ENCODE results near the gene ARFIP2. TPM values are rescaled to one million over a fixed set of nuclear protein-coding genes. Genes with fewer than 3 reads are reported as not detected.

The ARFIP2 gene
- total RNA-seq, 1 experiment from 2014 or later: 65.2 TPM

DNA sequence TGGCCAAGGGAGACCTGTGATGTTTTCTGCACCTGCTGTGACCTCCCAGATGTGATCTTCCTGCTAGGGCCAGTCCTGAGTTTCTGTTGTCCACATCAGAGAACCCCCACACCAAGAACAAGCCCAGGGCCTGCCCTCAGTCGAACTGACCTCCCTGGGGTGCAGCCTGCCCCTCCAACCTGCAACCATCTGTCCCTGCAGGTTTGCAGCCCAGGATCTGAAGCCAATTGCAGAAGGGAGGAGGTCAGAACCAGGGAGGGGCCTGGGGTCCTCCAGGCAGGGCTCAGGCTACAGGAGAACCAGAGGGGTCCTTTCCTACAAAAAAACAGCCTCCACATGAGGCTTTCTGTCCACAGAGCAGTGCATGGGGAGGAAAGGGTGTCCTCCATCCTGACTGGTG is 8.2 kb downstream of the ARFIP2 start:
- Histone ChIP-seq H3K9me2 (replicated peaks; ENCODE audit: low read length) (no peaks in the 10 kb centered on the region), H3K4me3 (ENCODE audit: low read length) (peak overlapping the region; percentile 55), H3K79me2 (ENCODE audit: low read length) (no peaks in the 10 kb centered on the region), H3K36me3 (ENCODE audit: low read depth, low read length) (peaks cover 5% of the 10 kb centered on the region; the same call in 1 of the 2 replicates), H3K27me3 (ENCODE audit: low read length) (no peaks in the 10 kb centered on the region), H3K4me1 (ENCODE audit: insufficient read depth, low read length) (peaks cover 28% of the 10 kb centered on the region), H2AFZ (ENCODE audit: low read length) (no peak overlapping the region), H3K4me2 (ENCODE audit: low read length) (peak overlapping the region; percentile 70), H3K9ac (ENCODE audit: low read length) (no peak overlapping the region; the same call in 1 of the 2 replicates), H3K9me3 (ENCODE audit: low read length) (no peaks in the 10 kb centered on the region), H3F3A (ENCODE audit: low read length, unreplicated experiment) (no peaks in the 10 kb centered on the region), H3K27ac (ENCODE audit: low read length) (no peak overlapping the region), H4K20me1 (ENCODE audit: low read length) (no peaks in the 10 kb centered on the region)
- intact Hi-C loops (cut with micrococcal nuclease): no loop called here
- TF ChIP-seq EZH2 (IDR thresholded peaks at IDR 0.05; ENCODE audit: low read length, unreplicated experiment): no peak
- DNase-seq (no peak), ATAC-seq (no peak)
- ChIA-PET POLR2A (ENCODE audit: unreplicated experiment) (interaction anchor here (0.7 kb wide), 1 partner anchor 94 kb away, joined by 3 read pairs; no protein-coding TSS in a partner anchor), CTCF (interaction anchor here (1.3 to 1.6 kb wide), 2 partner anchors 53 to 94 kb away, joined by 3 to 4 read pairs; no protein-coding TSS in a partner anchor)
- no TSS peak for BruUV-seq (replicated peaks)

DNA sequence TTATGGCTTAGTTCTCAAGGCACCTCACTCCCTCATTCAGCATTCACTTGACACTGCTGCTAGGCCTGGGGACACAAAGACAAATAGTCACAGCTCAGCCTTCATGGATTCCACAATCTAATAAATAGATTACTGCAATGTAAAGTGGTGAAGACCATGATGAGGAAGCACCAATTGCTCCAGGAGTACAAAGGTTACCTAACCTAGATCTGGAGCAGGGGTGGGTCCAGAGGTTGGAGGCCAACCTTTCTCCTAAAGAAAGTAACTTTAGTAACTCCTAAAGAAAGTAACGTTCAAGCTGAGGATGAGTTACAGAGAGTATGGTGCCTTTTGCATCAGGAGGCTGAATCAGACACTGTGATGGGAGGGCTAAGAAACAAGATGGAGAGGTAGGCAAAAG is 11.5 kb downstream of the ARFIP2 start:
- H2AFZ ChIP-seq (ENCODE audit: low read length): no peak overlapping the region
- ATAC-seq (no peak), DNase-seq (no peak)
- no peak overlapping the region for H3K4me2 ChIP-seq (ENCODE audit: low read length)
- intact Hi-C loops (cut with micrococcal nuclease): no loop called here
- H3F3A ChIP-seq (ENCODE audit: low read length, unreplicated experiment): no peaks in the 10 kb centered on the region
- no peaks in the 10 kb centered on the region for H3K9me3 ChIP-seq (ENCODE audit: low read length)
- no peaks in the 10 kb centered on the region for H4K20me1 ChIP-seq (ENCODE audit: low read length)
- TF ChIP-seq EZH2phosphoT487 (IDR thresholded peaks at IDR 0.05; ENCODE audit: borderline replicate concordance, low read length) (no peak), EZH2 (IDR thresholded peaks at IDR 0.05; ENCODE audit: low read length, unreplicated experiment) (no peak)
- TF ChIP-seq, protein P1, sequence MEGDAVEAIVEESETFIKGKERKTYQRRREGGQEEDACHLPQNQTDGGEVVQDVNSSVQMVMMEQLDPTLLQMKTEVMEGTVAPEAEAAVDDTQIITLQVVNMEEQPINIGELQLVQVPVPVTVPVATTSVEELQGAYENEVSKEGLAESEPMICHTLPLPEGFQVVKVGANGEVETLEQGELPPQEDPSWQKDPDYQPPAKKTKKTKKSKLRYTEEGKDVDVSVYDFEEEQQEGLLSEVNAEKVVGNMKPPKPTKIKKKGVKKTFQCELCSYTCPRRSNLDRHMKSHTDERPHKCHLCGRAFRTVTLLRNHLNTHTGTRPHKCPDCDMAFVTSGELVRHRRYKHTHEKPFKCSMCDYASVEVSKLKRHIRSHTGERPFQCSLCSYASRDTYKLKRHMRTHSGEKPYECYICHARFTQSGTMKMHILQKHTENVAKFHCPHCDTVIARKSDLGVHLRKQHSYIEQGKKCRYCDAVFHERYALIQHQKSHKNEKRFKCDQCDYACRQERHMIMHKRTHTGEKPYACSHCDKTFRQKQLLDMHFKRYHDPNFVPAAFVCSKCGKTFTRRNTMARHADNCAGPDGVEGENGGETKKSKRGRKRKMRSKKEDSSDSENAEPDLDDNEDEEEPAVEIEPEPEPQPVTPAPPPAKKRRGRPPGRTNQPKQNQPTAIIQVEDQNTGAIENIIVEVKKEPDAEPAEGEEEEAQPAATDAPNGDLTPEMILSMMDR (conservative IDR thresholded peaks at IDR 0.05; ENCODE audit: low read depth, low read length): no peak
- no peaks in the 10 kb centered on the region for H3K27me3 ChIP-seq (ENCODE audit: low read length)
- H3K36me3 ChIP-seq (ENCODE audit: low read depth, low read length): no peaks in the 10 kb centered on the region
- no peak overlapping the region for H3K27ac ChIP-seq (ENCODE audit: low read length)
- no peak overlapping the region for H3K9ac ChIP-seq (ENCODE audit: low read length)
- no peak overlapping the region for H3K4me3 ChIP-seq (ENCODE audit: low read length)
- H3K4me1 ChIP-seq (ENCODE audit: insufficient read depth, low read length): peaks cover 12% of the 10 kb centered on the region
- no TSS peak for BruUV-seq (replicated peaks)
- CTCF ChIA-PET: no interaction called here
- H3K79me2 ChIP-seq (ENCODE audit: low read length): no peaks in the 10 kb centered on the region
- no peaks in the 10 kb centered on the region for H3K9me2 ChIP-seq (replicated peaks; ENCODE audit: low read length)
- POLR2A ChIA-PET (ENCODE audit: unreplicated experiment): no interaction called here

DNA sequence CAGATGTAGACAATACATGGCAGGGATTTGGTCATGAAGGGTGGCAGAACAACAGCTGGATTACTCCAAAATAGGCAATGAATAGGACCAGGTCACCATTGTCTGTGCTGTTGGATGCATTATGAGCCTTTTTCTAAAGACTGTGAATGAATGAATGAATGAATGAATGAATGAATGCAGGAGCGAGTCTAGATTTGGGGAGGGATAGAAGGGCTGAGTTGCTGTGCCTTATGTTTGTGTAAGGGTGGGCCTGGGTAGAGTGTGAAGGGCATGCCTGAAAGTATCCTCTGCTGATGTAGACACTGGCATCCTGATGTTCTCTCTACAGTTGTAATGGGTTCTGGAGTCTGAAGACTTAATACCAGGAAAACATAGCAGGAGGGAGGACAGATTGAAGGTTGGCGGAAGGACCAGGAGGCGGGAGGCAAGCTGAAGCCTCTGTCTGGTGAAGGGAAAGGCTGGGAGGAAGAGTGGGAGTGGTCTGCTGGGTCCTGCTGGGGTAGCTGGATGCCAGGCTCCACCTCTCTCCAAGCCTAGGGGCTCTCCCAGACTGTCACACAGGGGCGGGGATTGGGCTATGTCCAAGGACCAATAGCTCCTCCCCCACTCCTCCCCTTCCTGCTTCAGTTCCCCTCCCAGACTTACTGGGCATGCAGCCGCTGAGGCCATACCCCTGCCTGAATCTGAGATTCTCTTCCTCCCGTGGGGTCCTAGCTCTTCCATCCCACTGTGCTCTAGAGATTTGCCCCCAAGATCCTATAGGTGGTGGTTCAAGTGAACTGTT is 12.2 kb downstream of the ARFIP2 start:
- intact Hi-C loops (cut with micrococcal nuclease): no loop called here
- peaks cover 8% of the 10 kb centered on the region; the same call in 1 of the 2 replicates for H3K4me1 ChIP-seq (ENCODE audit: insufficient read depth, low read length)
- H3K27me3 ChIP-seq (ENCODE audit: low read length): no peaks in the 10 kb centered on the region
- no peaks in the 10 kb centered on the region for H3K9me3 ChIP-seq (ENCODE audit: low read length)
- DNase-seq (peak; percentile 31), ATAC-seq (no peak)
- H3K36me3 ChIP-seq (ENCODE audit: low read depth, low read length): no peaks in the 10 kb centered on the region
- no peaks in the 10 kb centered on the region for H3K79me2 ChIP-seq (ENCODE audit: low read length)
- no peaks in the 10 kb centered on the region for H3K9me2 ChIP-seq (replicated peaks; ENCODE audit: low read length)
- TF ChIP-seq EZH2phosphoT487 (IDR thresholded peaks at IDR 0.05; ENCODE audit: borderline replicate concordance, low read length) (no peak), EZH2 (IDR thresholded peaks at IDR 0.05; ENCODE audit: low read length, unreplicated experiment) (no peak)
- TF ChIP-seq, protein P1 (conservative IDR thresholded peaks at IDR 0.05; ENCODE audit: low read depth, low read length): no peak
- H3K27ac ChIP-seq (ENCODE audit: low read length): no peak overlapping the region
- no peak overlapping the region for H2AFZ ChIP-seq (ENCODE audit: low read length)
- POLR2A ChIA-PET (ENCODE audit: unreplicated experiment): no interaction called here
- no peak overlapping the region for H3K9ac ChIP-seq (ENCODE audit: low read length)
- no peak overlapping the region for H3K4me2 ChIP-seq (ENCODE audit: low read length)
- no peak overlapping the region for H3K4me3 ChIP-seq (ENCODE audit: low read length)
- H3F3A ChIP-seq (ENCODE audit: low read length, unreplicated experiment): no peaks in the 10 kb centered on the region
- CTCF ChIA-PET: no interaction called here
- no TSS peak for BruUV-seq (replicated peaks)
- H4K20me1 ChIP-seq (ENCODE audit: low read length): no peaks in the 10 kb centered on the region
